ENCODE data around the gene CPLANE2. TPM values are rescaled to one million over a fixed set of nuclear protein-coding genes. Genes with fewer than 3 reads are reported as not detected.
A peak's percentile ranks its signal among the peaks of the same experiment; 100 is the strongest.

CPLANE2 gene, protein sequence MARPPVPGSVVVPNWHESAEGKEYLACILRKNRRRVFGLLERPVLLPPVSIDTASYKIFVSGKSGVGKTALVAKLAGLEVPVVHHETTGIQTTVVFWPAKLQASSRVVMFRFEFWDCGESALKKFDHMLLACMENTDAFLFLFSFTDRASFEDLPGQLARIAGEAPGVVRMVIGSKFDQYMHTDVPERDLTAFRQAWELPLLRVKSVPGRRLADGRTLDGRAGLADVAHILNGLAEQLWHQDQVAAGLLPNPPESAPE
- 1 to 10 TPM; 2.3 to 6.3 (median 3.7) TPM for polyA plus RNA-seq (ENCODE audit: low read depth in 6 of 6)

DNA sequence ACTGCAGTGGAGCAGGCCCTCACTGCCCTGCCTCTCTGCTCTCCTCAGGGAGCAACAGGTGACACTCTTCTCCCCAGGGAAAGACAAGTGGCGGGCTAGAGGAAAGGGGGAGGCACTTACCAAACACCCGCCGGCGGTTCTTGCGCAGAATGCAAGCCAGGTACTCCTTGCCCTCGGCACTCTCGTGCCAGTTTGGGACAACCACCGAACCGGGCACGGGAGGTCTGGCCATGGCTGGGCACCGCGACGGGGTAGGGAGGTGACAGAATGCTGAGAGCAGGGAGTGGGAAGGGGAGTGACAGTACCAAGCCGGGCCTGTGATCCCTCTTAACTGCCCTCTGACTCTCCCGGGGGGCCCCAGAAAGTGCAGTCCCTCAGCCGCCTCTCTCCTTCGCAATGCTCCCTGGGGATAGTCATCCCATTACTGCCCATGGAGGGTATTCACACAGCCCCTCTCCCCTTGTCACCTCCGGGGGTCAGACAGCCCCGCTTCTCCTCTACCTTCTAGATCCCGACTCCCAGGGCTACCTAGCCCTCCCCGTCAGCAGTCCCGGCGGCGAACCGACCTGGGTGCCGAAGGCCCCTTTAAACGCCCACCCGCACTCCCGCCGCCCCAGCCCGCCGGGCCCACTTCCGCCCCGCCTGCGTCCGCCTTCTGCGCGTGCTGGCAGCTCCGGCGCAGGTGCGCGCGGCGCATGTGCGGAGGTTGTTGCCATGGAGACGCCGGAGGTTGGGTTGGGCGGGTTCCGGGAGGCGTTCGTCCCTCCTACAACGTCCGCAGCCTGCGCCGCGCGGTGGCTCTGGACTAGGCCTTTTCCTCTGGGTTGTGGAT, at the start of gene CPLANE2:
CPLANE2 (minus strand) TSS at position 673 of the 832 bp plus-strand sequence; CDS start at position 232, 441 bp downstream.
- Mint-ChIP-seq H3K27ac (peak within 1 kb of the TSS; percentile 97 to 99 (median 98)), H3K9me3 (no peaks in the 10 kb centered on the region), H3K4me1 (peaks cover 12 to 23% (median 19%) of the 10 kb centered on the region in 3 donors), H3K27me3 (no peaks in the 10 kb centered on the region), H3K36me3 (no peaks in the 10 kb centered on the region), H3K4me3 (peak within 1 kb of the TSS; percentile 89 to 97 (median 94))
- DNase-seq, result peak; percentile 97
- ATAC-seq (ENCODE audit: low read depth in 2 of 2), result peak; percentile 75 to 77

DNA sequence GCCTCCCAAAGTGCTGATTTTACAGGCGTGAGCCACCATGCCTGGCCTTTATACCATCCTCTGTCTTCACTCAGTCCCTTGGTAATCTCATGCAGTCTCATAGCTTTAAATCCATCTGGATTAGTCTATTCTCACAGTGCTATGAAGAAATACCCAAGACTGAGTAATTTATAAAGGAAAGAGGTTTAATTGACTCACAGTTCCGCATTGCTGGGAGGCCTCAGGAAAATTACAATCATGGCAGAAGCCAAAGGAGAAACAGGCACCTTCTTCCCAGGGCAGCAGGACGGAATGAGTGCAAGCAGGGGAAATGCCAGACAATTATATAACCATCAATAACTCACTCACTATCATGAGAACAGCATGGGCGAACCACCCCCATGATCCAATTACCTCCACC, 49.1 kb upstream of the CPLANE2 start:
- Mint-ChIP-seq H3K9me3 (no peaks in the 10 kb centered on the region), H3K36me3 (peaks cover 0 to 13% of the 10 kb centered on the region in 2 donors), H3K27ac (no peak overlapping the region), H3K4me3 (no peak overlapping the region), H3K4me1 (peaks cover 5 to 20% (median 9%) of the 10 kb centered on the region in 3 donors), H3K27me3 (no peaks in the 10 kb centered on the region)
- no peak for DNase-seq
- ATAC-seq (ENCODE audit: low read depth in 2 of 2), result no peak

DNA sequence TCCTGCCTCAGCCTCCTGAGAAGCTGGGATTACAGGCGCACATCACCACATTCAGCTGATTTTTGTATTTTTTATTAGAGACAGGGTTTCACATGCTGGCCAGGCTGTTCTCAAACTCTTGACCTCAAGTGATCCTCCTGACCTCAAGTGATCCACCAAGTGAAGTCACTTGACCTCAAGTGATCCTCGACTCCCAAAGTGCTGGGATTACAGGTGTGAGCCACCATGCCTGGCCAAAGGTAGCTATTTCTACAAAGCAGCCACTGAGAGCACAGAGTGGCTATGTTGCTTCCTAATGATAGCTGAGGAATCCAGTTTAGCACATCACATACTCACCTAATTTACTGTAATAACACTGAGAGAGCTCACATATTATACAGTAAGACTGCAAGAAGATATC, 44.8 kb upstream of the CPLANE2 start:
- ATAC-seq (ENCODE audit: low read depth in 2 of 2) (no peak), DNase-seq (no peak)
- H3K36me3 Mint-ChIP-seq, result peaks cover 0 to 8% of the 10 kb centered on the region in 2 donors
- H3K27me3 Mint-ChIP-seq, result no peaks in the 10 kb centered on the region
- peaks cover 0 to 11% (median 0%) of the 10 kb centered on the region in 3 donors for H3K4me1 Mint-ChIP-seq
- H3K4me3 Mint-ChIP-seq, result no peak overlapping the region
- H3K9me3 Mint-ChIP-seq, result no peaks in the 10 kb centered on the region
- peak overlapping the region in 1 of 6 donors; percentile 15 for H3K27ac Mint-ChIP-seq

DNA sequence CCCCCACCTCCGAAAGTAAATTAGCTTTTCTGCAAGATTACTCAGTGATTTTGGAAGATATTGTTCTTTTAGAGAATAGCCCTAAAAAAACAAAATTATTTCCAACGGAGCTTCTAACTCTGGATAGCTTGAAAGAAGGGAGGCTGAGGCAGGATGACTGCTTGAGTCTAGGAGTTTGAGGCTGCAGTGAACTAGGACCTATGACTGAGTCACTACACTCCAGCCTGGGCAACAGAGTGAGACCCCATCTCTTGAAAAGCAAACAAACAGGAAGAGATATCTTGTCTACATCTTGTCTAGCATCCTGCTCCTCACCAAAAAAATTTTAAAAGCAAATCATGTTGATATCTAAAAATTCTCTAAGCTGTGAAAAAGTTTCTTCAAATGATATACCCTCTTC, 42.2 kb upstream of the CPLANE2 start:
- Mint-ChIP-seq H3K27ac (peak overlapping the region in 3 of 6 donors; percentile 18 to 23 (median 19)), H3K4me1 (peaks cover 6 to 8% (median 6%) of the 10 kb centered on the region in 3 donors), H3K9me3 (no peaks in the 10 kb centered on the region), H3K36me3 (peaks cover 0 to 7% of the 10 kb centered on the region in 2 donors), H3K27me3 (no peaks in the 10 kb centered on the region), H3K4me3 (no peak overlapping the region)
- DNase-seq (no peak), ATAC-seq (ENCODE audit: low read depth in 2 of 2) (no peak)

DNA sequence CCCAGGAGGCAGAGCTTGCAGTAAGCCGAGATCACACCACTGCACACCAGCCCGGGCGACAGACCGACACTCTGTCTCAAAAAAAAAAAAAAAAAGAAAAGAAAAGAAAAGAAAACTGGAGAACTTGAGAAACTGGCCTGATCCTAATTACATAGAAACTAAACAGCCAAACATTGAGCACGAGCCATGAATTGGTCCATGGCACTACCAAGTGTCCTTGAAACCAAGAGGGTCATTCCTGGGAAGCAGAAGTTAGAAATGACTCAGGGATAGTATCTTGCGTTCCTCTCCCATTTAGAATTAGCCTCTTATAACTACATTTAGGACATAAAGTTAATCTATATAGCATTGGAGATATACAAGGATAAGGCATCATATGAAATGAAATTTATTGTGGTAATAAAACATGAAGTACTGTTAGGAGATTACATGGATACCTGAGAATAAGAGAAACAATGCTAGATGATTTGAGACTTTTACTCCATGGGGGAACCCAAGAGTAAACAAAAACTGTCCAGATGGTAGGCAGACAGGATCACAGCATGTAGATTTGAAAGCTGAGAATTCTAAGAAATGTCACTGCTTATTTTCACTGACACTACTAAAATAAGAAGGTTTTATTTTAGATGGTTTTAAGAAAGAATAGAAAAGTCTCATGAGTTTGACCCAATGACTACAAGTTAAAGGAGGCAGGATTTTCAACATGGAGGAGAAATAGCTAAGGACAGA, 39.5 kb upstream of the CPLANE2 start:
- peaks cover 4% of the 10 kb centered on the region in 2 donors for H3K36me3 Mint-ChIP-seq
- H3K4me1 Mint-ChIP-seq, result peaks cover 6 to 14% (median 12%) of the 10 kb centered on the region in 3 donors
- ATAC-seq (ENCODE audit: low read depth in 2 of 2) (no peak), DNase-seq (no peak)
- no peaks in the 10 kb centered on the region for H3K9me3 Mint-ChIP-seq
- no peak overlapping the region for H3K4me3 Mint-ChIP-seq
- H3K27ac Mint-ChIP-seq, result no peak overlapping the region
- H3K27me3 Mint-ChIP-seq, result no peaks in the 10 kb centered on the region

DNA sequence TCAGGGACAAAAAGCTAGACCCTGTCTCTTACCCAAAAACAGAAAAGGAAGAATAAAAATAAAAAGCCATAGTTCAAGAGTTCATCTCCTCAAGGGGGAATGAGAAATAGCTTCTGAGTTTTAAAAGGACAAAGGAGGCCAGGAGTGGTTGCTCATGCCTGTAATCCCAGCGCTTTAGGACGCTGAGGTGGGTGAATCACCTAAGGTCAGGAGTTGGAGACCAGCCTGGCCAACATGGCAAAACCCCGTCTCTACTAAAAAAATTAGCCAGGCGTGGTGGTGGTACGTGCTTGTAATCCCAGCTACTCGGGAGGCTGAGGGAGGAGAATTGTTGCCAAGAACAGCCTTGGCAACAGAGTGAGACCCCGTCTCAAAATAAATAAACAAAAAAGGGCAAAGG, 38.6 kb upstream of the CPLANE2 start:
- H3K27me3 Mint-ChIP-seq, result no peaks in the 10 kb centered on the region
- DNase-seq (no peak), ATAC-seq (ENCODE audit: low read depth in 2 of 2) (no peak)
- peaks cover 4 to 12% of the 10 kb centered on the region in 2 donors for H3K36me3 Mint-ChIP-seq
- no peak overlapping the region for H3K27ac Mint-ChIP-seq
- no peaks in the 10 kb centered on the region for H3K9me3 Mint-ChIP-seq
- peaks cover 6 to 18% (median 16%) of the 10 kb centered on the region in 3 donors for H3K4me1 Mint-ChIP-seq
- H3K4me3 Mint-ChIP-seq, result no peak overlapping the region

DNA sequence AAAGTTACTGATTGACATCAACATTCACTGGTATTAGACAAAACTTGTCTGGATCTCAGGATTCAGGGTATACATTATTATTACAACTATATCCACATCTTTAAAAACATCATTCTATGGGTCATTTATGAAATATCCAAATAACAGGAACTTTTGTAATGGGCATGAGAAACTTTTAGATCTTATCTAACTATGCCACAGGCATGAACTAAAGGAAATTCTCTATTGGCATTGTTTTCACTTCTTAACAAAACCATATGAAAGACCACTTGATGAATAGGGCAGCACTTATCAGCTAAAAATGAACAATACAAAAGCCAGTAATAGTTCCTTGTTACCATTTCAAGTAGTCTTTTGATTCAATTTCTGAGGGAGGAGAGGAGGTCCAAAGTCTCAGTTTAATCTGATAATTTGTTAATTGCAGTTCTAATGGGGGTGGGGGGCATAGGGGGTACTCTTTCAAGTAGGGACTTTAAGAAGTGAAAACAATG, 30.8 kb upstream of the CPLANE2 start:
- Mint-ChIP-seq H3K27me3 (no peaks in the 10 kb centered on the region), H3K4me3 (no peak overlapping the region), H3K4me1 (peaks cover 5 to 24% (median 23%) of the 10 kb centered on the region in 3 donors), H3K27ac (peak overlapping the region in 3 of 6 donors; percentile 40 to 57 (median 49)), H3K9me3 (no peaks in the 10 kb centered on the region), H3K36me3 (peaks cover 0 to 13% of the 10 kb centered on the region in 2 donors)
- ATAC-seq (ENCODE audit: low read depth in 2 of 2), result no peak
- no peak for DNase-seq

DNA sequence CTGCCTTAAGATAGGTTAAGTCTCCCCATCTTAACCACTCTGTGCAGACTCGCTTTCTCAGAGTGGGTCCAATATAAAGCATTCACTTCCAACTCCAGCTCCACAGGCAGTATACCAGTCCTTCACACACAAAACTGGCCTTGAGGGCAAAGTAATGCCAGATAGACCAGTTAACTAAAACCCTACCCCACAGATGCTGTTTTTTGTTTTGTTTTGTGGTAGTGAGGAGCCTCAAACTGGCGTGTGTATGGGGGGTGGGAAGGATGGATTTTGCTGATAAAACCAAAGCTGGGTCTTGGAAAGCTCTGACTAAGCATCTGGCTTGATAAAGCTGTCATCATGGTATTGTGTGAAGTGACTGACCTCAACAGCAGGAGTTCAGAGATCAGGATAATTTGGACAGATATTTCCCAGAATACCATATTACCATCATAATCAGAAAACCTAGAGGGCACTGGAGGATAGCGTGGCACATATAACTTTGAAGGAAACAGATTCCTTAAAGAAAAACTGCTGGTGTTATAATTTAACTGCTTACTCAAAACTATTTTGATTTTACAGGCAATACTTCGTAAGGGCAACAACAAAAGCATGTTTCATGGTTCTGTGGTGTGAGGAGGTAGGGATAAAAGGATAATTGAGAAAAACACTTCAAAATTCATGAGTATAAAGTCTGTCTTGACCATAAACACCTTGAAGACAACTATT, 29.6 kb upstream of the CPLANE2 start:
- H3K4me1 Mint-ChIP-seq, result peaks cover 5 to 22% (median 22%) of the 10 kb centered on the region in 3 donors
- H3K36me3 Mint-ChIP-seq, result peaks cover 0 to 10% of the 10 kb centered on the region in 2 donors
- H3K4me3 Mint-ChIP-seq, result no peak overlapping the region
- no peak for DNase-seq
- peak overlapping the region in 2 of 6 donors; percentile 74 to 76 for H3K27ac Mint-ChIP-seq
- no peak for ATAC-seq (ENCODE audit: low read depth in 2 of 2)
- H3K27me3 Mint-ChIP-seq, result no peaks in the 10 kb centered on the region
- H3K9me3 Mint-ChIP-seq, result no peaks in the 10 kb centered on the region

DNA sequence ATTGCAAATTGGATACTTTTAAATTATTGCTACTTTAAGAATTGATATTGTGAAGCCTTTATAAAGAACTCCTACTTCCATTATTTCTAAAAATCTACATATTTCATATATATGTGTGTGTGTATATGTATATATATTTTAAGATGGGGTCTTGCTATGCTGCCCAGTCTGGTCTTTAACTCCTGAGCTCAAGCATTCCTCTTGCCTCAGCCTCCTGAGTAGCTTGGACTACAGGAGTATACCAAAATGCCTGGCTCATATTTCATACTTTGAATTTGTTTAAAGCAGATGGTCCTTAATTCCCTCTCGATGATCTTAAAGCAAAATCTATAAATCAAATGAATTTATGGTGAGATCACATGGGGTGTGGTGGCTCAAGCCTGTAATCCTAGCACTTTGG, 25.1 kb upstream of the CPLANE2 start:
- H3K4me1 Mint-ChIP-seq, result peaks cover 2 to 17% (median 6%) of the 10 kb centered on the region in 3 donors
- DNase-seq (no peak), ATAC-seq (ENCODE audit: low read depth in 2 of 2) (no peak)
- no peak overlapping the region for H3K27ac Mint-ChIP-seq
- no peaks in the 10 kb centered on the region for H3K27me3 Mint-ChIP-seq
- H3K4me3 Mint-ChIP-seq, result no peak overlapping the region
- no peaks in the 10 kb centered on the region for H3K36me3 Mint-ChIP-seq
- H3K9me3 Mint-ChIP-seq, result no peaks in the 10 kb centered on the region

DNA sequence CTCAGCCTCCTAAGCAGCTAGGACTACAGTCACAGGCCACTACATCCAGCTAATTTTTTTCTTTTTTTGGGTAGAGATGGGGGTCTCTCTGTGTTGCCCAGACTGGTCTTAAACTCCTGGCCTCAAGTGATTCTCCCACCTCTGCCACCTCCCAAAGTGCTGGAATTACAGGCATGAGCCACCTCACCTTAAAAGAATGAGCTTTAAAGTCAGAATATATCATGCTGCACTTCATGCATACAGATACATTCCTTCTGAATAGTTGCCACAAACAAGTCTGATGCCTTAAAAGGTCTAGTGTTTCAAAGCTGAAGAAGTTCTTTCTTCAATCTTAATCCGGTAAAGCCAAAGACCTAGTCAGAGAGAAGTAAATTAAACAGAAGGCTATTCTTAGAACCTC, 23.8 kb upstream of the CPLANE2 start:
- peaks cover 0 to 16% (median 2%) of the 10 kb centered on the region in 3 donors for H3K4me1 Mint-ChIP-seq
- no peaks in the 10 kb centered on the region for H3K36me3 Mint-ChIP-seq
- H3K27ac Mint-ChIP-seq, result no peak overlapping the region
- no peaks in the 10 kb centered on the region for H3K9me3 Mint-ChIP-seq
- no peak overlapping the region for H3K4me3 Mint-ChIP-seq
- DNase-seq (no peak), ATAC-seq (ENCODE audit: low read depth in 2 of 2) (no peak)
- no peaks in the 10 kb centered on the region for H3K27me3 Mint-ChIP-seq

DNA sequence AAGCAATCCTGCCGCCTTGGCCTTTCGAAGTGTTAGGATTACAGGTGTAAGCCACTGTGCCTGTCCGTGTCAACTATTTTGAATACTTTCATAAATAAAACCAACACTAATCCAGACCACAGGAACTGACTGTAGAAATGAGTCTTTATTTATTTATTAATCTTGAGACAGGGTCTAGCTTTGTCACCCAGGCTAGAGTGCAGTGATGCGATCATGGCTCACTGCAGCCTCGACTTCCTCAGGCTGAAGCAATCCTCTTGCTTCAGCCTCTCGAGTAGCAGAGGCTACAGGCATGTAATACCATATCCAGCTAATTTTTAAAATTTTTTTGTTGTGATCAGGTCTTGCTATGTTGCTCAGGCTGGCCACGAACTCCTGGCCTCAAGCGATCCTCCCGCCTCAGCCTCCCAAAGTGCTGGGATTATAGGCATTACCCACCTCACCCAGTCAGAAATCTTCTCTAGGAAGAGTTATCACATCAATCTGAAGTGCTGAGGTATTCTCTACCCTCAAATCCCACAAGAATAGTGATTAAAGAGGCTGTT, 21.7 kb upstream of the CPLANE2 start:
- ATAC-seq (ENCODE audit: low read depth in 2 of 2) (no peak), DNase-seq (no peak)
- Mint-ChIP-seq H3K4me1 (peaks cover 0 to 11% (median 2%) of the 10 kb centered on the region in 3 donors), H3K27ac (peak overlapping the region in 3 of 6 donors; percentile 30 to 84 (median 47)), H3K9me3 (no peaks in the 10 kb centered on the region), H3K27me3 (no peaks in the 10 kb centered on the region), H3K4me3 (no peak overlapping the region), H3K36me3 (no peaks in the 10 kb centered on the region)

DNA sequence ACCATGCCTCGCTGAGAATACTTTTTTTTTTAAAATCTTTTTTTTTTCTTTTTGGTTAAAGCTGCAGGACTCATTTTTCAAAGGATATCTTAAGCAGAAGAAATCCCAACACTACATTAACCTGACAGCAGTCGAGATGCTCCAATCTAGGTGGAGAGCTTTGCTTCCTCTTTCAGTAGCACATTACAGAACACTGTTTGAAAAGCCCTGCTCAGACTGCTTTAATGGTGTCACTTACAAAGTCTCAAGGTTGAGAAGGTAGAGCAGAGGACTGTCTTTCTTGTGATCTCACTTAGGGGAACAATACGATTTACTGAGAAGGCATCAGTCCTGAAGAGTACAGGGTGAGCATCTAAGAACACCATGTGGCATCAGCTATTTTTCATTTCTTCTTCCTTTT, 21.0 kb upstream of the CPLANE2 start:
- H3K4me3 Mint-ChIP-seq, result no peak overlapping the region
- peak overlapping the region in 1 of 6 donors; percentile 30 for H3K27ac Mint-ChIP-seq
- DNase-seq, result no peak
- ATAC-seq (ENCODE audit: low read depth in 2 of 2), result no peak
- no peaks in the 10 kb centered on the region for H3K9me3 Mint-ChIP-seq
- no peaks in the 10 kb centered on the region for H3K36me3 Mint-ChIP-seq
- peaks cover 0 to 11% (median 2%) of the 10 kb centered on the region in 3 donors for H3K4me1 Mint-ChIP-seq
- H3K27me3 Mint-ChIP-seq, result no peaks in the 10 kb centered on the region
